SHP77 treated with DMSO at 0.1 percent for 48 hours (cell line): ENCODE results near the gene NEDD4L.
"Not testable (repeated sequence)": the region's sequence is repeated elsewhere in the genome, so short reads cannot be mapped to it uniquely, and the experiment has no call there.

Source experiments
- DNase-seq: peaks from one replicate; lab custom pipeline; 2025; lab: John Stamatoyannopoulos, UW

Gene NEDD4L

DNA sequence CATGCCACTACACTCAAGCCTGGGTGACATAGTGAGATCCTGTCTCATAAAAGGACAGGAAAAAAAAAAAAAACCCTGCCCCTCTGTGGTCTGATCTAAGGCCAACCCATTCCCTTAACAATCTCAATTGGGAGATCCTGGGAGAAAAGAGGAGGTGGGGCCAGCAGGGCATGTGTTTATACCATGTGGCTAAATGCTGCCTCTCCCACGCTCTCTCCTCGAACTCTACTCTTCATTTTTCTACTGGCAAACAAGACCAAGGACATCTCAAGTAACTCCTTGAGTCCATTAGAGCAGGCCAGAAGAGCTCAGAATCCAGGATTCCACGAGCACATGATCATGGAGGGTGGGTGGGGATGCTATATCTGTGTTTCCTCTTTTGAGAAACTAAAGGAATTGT, 16.7 kb upstream of the NEDD4L start:
- no peak for DNase-seq

DNA sequence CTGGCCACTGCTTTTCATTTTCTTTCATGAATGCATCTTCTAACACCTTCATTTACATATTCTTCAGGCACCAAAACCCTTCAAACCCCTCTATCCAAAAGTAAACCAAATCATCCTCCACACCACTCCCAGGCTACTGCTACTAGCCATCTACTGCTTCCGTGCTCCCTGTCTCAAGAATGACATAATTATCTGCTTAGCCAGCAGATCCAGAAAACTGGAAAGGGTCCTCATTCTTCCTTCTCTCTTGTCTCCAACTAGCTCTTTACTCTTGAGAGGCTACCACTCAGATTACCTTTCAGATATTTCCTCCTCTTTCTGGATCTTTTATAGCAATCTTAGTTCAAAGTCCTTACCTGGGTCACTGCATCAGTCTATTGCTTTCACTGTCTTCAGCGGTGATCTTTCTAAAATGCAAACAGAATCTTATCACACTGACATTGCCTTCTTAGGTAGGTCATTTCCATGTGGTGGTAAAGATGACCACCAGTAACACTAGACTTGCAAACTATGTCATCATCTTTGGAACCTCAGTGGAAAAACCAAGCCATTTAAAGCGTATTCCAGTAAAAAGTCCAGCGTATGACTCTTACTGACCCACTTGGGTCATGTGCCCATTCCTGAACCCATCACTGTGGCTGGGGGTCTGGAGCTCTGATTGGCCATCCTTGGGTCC, 15.8 kb upstream of the NEDD4L start:
- no peak for DNase-seq

DNA sequence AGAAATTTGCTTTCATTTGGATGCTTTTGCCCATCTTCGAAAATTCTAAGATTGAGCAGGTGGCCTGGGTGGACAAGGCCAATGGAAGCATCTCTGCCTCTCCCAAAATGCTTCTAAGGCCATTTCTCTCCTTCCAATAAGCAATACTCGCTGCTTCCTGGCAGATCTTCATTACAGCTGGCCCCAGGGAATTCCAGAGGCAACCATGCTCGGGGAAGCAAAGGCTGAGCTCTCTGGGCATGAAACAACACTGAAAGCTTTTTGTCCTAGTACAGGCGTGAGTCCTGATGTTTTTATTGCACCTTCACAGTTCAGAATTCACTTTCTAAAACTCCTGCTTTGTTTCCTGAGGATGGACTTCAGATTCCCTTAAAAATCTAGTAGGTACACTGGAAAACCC, 11.8 kb upstream of the NEDD4L start:
- DNase-seq: no peak

DNA sequence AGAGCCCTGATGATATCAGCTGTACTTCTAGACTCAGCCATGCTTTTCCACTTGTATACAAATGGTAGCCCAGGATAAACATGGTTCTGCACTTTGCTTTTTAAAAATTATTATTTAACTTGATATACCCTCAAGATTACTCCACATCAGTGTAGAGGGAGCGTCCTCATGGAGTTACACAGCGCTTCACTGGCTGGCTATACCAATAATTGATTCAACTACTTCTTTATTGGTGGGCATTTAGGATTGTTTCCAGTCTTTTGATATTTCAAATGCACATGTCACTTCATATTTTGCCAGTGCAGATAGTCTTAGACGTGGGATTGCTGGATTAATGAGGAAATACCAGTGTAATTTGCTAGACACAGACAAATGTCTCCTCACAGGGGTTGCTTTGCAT, 10.8 kb upstream of the NEDD4L start:
- no peak for DNase-seq

DNA sequence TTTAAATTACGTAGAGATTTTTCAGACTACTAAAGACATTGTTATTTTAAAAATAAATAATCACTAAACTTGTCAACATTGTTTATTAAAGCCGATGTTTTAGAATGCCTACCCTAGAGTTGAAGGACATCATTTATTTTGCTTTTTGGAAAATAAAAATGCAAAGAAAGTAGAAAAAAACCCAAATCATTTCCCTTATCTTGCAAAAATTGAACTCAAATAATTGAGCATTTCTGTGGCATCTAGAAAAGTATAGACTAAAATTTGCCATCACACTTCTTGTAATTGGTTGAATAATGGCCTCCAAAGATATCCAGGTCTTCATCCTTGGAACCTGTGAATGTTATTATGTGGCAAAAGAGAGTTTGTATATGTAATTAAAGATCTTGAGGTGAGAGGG, 9.7 kb upstream of the NEDD4L start:
- DNase-seq: no peak

DNA sequence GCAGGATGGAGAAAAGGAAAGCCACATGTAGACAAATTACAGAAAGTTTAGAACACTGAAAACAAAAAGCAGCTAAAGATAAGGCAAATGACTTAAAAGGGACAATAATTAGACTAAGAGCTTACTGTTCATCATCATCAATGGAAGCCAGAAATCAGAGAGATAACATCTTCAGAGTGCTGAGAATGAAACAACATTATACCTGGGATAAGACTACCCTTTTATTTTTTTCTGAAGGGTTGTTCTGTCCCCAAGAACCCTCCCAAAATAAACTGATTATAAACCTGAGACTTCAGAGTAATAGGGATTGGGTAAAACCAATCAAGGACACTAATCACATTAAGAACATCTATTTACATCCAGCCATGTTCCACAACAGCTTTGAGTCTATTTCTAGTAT, 6.9 kb upstream of the NEDD4L start:
- DNase-seq: no peak

DNA sequence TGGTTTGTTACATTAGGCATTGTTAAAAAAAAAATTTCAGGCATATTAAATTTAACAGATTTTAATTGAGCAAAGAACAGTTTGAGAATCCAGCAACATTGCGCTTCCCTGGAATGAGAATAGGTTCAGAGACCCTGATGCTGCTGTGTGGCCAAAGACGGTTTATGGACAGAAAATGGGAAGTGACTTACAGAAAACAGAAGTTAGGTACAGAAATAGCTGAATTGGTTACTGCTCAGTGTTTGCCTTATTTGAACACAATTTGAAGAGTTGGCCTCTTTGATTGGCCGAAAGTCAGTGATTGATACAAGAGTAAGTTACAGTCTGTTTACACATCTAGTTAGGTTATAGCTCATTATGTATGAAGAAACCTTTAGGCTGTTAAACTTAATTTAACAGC, 6.0 kb upstream of the NEDD4L start:
- no peak for DNase-seq

DNA sequence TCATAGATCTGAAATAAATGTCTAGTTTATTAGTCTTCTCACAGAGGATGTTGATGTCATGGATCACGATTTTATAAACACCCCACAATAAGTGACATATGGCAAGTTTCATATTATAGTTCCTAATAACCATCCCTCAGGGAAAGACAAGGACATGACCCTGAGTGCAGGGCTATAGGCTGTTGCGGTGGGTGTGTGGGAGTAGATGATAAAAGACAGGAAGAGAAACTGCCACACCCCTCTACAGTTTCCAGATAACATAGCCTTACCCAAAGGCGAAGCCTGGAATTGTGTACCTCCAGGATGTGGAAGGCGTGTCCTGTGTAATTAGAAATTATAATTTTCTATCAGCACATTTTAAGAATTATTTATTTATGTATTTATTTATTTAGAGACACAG, 2.4 kb upstream of the NEDD4L start:
- DNase-seq: no peak

DNA sequence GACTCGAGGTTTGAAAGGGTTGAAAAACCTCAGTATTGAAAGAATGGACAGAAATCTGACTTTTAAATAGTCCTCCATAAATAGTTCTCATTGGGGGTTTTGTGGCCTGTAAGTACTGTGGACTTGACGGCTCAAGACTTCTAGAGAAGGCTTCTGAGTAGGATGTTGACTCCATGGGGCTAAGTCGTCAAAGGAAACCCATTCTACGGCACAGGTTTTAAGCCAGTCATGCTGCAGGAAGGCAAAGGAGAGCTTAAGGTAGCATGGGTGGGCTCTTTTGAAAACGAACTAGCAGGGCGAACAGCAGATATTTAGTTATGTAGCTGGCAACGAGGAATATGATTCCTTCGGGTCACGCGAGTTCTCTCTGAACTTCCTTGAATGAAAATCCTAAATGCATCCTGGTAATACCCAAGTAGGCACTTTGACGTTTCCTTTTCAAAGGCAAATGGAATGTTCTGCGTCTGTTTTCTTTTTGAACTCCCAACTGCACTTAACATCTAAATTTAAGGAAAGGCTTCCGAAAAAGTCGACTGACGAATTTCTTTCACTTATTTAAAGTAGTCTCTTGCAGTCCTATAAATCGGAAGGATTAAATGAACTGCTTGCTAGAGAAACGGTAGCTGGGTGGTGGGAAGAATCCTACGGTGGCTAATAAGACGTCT, 1.1 kb upstream of the NEDD4L start:
- DNase-seq: no peak

DNA sequence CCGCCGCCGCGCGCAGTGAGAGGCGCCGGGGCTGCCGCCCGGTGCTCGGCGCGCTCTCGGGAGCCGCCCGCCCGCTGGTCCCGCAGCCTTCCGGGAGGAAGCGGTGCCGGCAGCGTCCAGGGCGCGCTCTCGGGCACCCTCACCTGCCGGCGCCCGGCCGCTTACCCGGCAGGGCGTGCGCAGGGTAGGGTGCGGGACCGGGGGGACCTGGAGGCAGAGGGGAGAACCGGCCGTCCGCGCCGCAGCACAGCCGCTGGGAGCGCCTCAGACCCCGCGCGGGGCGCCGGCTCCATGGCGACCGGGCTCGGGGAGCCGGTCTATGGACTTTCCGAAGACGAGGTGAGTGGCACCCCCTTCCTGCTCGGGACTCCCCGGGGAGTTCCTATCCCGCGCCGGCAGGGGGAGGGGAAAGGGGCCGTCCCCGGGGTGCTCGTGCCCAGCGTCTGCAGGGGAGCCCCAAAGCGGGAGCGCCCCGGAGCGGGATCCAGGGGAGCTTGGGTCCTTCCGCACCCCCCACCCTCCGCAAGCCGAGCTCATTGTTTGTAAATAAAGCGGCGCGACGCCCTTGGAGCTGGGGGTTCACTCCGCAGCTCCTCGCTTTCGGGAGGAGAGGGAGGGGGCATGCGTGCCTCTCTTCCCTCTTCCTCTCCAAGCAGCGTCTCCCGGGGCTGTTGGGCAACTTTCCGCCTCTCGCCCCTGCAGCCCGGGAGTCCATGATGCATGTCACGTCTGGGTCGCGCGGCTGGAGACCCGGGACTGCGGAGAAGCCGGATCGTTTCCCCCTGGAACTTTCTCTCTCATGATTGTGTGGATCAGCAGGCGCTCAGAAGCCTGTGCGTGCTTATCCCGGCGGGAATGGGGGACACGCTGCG, 580 bp downstream of the NEDD4L start:
- DNase-seq: no peak

DNA sequence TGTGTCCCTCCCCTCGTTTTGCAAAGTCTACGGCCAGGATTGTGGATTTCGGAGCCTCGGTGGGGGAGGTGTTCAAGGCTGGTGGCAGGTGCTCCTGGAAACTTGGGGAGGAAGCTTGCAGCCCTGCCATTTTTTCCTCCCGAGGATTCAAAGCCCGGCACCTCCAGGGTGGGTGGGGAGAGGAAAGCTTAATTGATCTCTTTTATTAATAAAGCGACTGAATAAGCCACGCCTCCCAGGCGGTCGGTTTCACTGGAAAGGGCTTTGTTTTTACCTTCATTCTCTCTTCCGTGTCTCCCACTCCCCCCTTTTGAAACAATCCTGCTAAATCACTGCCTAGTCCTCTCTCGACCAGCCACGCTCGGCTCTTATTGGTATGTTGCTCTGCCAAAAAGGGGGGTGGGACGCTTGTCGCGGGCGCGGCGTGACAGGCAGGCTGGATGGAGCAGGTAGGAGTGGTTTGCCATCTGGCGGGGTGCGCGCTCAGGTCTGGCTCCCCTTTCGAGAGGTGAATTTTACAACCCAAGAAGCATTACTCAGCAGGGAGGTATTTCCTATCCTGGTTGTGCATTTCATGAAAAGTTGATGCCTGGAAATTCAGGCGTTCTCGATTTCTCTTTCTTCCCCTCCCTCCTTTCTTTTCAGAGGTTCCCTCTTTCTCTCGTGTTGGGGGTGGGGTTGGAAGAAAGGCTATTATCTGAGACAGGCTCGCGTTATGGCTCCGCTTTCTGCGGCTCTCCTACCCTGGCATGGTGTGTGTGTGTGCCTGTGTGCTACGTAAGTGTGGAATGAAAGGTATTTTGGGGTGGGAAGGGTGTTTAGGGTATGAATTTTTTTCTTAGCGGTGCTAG, 1.4 kb downstream of the NEDD4L start:
- DNase-seq: no peak

DNA sequence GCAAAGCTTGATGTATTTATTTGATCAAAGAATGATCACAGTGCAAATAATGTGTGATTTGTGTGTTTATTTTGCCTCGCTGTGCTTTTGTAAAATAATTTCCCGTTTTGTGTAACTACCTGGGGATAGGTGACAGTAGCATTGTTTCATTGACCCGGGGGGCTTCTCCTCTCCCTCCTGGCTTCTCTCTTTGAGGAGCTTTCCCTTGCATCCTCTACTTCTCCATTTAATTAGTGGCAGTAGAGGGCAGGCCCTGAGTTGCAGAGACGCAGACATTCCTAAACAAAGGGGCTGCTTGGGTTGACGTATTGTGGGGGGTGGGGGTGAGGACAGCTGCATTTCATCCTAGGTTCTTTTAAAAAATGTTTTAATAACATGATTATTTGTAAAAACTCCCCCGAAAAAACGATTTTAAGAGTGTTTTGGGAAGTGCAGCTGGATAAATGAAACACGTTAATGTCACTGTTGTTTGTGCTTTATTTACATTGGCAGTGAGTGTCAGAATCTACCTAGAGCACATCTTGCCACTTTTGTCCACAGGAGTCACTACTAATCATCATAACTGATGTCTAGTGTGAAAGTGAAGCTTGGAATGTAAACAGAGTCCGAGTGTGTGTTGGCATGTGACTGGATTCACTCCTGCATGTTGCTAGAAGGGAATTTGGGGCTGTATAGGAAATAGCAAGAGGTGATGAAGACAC, 2.2 kb downstream of the NEDD4L start:
- DNase-seq: no peak

DNA sequence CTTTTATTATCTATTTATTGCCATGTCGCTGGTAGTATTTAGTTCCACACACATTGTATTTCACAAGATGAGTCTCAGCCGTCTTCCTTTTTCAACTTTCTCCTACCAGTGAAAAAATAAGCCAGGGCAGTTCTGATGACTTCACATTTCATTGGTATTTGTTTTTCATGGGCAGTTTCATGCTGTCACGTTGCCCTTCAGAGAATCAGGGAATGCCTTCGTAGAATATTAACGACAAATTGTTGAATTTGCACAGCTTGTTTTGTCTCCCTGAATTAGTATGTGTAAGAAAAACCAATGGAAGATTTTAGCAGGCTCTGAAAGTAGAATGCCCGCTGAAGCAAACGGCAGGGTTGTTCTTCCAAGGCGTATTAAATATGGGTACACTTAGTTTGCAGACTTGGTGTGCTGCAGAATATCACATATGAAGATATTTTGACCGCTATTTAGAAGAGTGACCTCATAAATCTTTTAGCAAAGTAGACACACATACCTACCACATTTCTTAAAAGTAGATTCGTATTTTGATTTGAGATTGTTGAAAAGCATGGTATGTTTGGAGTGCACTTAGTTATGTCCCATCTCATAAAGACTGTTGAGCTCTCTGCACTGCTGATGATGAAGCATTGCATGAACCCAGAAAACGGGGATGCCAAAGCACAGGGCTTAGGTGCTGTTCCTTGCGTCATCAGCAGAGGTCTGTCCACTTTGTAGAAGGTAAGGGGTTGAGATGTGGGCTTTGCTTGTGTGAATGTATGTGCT, 2.9 kb downstream of the NEDD4L start:
- no peak for DNase-seq

DNA sequence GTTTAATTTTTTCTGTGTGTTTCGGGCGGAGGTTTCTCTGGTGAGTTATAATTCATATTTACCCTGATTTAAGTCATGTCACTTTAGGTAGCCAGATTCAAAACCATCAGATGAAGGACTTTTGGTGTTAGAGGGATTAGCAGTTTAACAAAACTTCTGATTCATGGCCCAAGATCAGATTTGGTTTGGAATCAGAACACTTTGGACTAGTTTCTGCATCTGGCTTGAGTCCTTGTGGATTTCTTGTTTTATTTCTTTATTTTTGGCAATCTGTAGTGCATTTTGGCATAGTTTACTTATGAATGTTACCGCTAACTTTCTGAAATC, 3.5 kb downstream of the NEDD4L start:
- no peak for DNase-seq

DNA sequence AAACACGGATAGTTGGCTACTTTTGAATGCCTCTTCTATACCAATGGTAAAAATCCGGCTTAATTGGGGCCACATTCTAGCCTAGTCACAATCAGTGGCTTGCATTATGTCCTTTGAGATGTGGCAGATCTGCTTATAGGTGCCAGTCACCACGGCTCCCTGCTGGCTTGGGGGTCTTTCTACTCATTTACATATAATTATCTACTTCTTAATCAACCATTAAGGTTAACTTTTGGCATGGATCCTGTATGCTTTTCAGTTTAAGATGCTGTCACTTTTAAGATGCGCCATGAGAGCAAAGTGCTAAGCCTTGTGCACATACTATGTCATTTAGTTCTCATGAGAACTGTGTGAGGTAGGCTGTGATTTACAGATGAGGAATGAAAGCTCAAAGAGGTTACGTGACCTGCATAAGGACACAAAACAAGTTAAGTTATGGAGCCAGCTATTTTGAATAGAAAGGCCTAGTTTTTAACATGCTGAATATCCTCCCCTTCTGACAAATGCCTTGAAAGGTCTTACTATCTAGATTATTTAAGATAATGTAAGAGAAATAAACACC, 4.1 kb downstream of the NEDD4L start:
- no peak for DNase-seq

DNA sequence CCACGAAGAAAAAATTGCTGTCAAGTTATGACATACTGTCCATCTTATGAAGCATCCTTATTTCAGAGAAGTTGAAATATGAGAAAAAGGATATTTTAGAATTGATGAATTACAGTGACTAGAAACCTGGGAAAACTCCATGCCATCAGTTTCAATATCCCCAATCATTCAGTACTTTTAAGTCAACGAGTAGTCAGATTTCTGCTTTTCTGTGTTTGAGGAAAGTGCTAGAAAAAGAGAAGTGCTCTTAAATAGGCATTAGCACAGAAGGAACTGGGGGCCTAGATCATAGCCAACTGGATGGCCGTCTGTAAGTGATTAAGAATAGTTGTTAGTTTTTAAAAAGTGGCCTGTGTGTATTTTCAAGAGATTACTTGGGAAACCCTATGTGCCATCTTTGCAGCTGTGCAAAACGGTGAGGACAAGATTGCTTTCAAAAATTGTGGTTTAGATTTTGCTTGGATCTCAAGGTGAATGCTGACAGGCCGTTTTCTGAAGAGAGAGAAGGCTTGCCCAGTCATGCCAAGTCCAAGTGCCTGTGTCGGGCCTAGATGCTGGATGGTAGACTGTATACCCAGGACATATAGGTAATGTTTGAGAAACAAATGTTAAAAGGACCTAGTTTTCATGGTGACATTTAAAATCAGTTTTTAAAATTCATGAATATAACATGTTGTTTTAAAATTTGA, 5.1 kb downstream of the NEDD4L start:
- DNase-seq: no peak

DNA sequence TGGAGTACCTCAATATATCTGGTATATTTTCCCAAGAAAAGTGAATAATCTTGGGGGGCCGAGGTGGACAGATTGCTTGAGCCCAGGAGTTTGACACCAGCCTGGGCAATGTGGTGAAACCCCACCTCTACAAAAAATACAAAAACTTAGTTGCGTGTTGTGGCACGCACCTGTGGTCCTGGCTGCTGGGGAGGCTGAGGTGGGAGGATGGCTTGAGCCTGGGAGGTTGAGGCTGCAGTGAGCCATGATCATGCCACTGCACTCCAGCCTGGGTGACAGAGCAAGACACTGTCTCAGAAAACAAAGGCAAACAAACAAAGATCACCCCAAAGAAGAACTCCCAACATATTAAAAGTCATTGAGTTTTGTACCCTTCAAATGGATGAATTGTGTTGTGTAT, 6.9 kb downstream of the NEDD4L start:
- DNase-seq: not testable (repeated sequence)

DNA sequence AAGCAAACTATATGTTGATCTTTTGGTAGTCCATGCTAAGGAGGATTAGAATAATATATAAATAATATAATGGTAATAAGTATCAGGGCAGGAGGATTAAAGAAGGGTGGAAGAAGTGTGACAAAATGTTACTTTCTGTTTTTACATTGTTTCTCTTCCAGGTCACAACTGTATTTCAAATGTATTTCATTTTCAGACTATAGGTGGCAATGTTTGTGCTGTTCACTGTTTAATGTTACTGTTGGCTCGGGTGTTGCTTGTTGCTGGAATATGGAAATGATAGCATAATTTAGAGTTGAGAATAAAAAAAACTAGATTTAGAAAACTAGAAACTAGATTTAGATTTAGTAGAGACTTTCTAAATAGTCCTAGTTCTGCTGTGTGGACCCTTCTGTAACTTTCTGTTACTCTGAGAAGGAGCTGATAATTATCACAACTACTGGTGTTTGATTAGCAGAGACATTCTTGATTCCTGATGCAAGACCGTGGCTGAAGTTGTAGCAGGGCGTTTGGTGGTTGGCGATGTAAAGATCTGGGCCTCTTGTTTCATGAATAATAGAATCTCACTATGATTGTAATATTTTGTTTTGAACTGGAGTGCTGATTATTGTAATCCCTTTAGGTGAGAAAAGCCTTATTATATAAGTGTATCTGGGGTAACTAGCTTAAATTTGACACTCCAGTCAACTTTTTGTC, 7.9 kb downstream of the NEDD4L start:
- DNase-seq: no peak

DNA sequence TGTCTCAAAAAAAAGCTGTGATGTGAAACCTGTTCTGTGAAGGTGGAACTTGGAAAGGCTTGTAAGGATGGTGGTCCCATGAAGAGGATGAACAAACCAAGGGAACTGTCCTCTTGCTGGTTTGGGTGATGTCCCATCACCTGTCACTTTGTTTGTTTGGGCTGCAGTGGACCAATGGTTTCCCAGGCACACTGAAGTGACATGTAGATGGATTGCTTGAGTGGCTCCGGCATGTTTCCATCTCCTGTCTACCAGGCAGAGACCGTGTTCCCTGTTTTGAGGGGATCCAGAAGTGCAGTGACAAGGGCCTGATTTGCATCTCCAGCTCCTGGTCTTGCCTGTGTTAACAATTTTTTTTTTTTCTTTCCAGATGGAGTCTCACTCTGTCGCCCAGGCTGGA, 8.9 kb downstream of the NEDD4L start:
- no peak for DNase-seq
